Glutamatergic neuron (in vitro differentiated cells): ENCODE data around the gene RNF126. TPM values are rescaled to one million over a fixed set of nuclear protein-coding genes. Genes with fewer than 3 reads are reported as not detected.

Experiments
- DNase-seq: peaks from one replicate; pipeline ENCODE4 v3.0.0; 2022
- H3K27ac Mint-ChIP-seq: one replicate; pipeline ENCODE4 v1.8.0; 2020; ENCODE audit warnings: mild to moderate bottlenecking, mixed read lengths, inconsistent platforms; ENCODE audit not compliant: unreplicated experiment
- H3K27me3 Mint-ChIP-seq: one replicate; pipeline ENCODE4 v1.8.0; 2020; ENCODE audit warnings: mild to moderate bottlenecking, moderate library complexity, mixed read lengths, inconsistent platforms; ENCODE audit not compliant: unreplicated experiment
- H3K36me3 Mint-ChIP-seq: one replicate; pipeline ENCODE4 v1.8.0; 2020; ENCODE audit warnings: mild to moderate bottlenecking, mixed read lengths, inconsistent platforms; ENCODE audit not compliant: unreplicated experiment
- H3K4me1 Mint-ChIP-seq: one replicate; pipeline ENCODE4 v1.8.0; 2020; ENCODE audit warnings: mild to moderate bottlenecking, low read depth, mixed read lengths, inconsistent platforms; ENCODE audit not compliant: unreplicated experiment
- H3K4me3 Mint-ChIP-seq: one replicate; pipeline ENCODE4 v1.8.0; 2020; ENCODE audit warnings: mild to moderate bottlenecking, mixed read lengths, inconsistent platforms; ENCODE audit not compliant: unreplicated experiment
- H3K9me3 Mint-ChIP-seq: one replicate; pipeline ENCODE4 v1.8.0; 2020; ENCODE audit warnings: mild to moderate bottlenecking, moderate library complexity, mixed read lengths, inconsistent platforms; ENCODE audit not compliant: unreplicated experiment
- total RNA-seq: library from RNA; stranded (reverse); fragmentation: NEBNext Ultra II Directional; extraction: Animal tissue kit (Norgen Biotek cat#: 25700); gene quantifications from one replicate; pipeline ENCODE4 v1.2.1, GENCODE V29; 2021; ENCODE audit not compliant: unreplicated experiment
- TF ChIP-seq, protein P1 (sequence below): fragments of 200-600 bp; sonication (generic); IDR thresholded peaks from one replicate; pipeline ENCODE4 v1.5.0; 2021; ENCODE audit not compliant: partially characterized antibody, unreplicated experiment

The RNF126 gene
- total RNA-seq, 1 donor from 2014 or later, result 51.7 TPM

DNA sequence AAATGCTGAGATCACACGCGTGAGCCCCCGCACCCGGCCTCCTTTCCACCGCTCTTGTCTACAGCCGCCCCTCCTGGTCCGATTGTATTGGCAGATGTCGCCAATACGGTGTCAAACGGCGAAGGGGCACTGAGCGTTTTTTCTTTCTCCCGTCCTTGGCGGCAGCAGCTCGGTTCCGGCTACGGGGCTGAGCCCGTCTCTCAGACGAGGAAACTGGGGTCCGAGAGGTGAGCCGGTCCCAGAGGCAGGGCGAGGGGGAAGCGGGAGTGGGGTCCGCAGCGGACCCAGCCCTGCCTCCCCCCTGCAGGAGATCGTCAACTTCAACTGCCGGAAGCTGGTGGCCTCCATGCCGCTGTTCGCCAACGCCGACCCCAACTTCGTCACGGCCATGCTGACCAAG is 50.1 kb downstream of the RNF126 start:
- peaks cover 7% of the 10 kb centered on the region for H3K27me3 Mint-ChIP-seq
- peaks cover 9% of the 10 kb centered on the region for H3K4me1 Mint-ChIP-seq
- peaks cover 8% of the 10 kb centered on the region for H3K9me3 Mint-ChIP-seq
- no peak for DNase-seq
- no peak overlapping the region for H3K4me3 Mint-ChIP-seq
- no peak overlapping the region for H3K27ac Mint-ChIP-seq
- no peaks in the 10 kb centered on the region for H3K36me3 Mint-ChIP-seq
- TF ChIP-seq, protein P1, sequence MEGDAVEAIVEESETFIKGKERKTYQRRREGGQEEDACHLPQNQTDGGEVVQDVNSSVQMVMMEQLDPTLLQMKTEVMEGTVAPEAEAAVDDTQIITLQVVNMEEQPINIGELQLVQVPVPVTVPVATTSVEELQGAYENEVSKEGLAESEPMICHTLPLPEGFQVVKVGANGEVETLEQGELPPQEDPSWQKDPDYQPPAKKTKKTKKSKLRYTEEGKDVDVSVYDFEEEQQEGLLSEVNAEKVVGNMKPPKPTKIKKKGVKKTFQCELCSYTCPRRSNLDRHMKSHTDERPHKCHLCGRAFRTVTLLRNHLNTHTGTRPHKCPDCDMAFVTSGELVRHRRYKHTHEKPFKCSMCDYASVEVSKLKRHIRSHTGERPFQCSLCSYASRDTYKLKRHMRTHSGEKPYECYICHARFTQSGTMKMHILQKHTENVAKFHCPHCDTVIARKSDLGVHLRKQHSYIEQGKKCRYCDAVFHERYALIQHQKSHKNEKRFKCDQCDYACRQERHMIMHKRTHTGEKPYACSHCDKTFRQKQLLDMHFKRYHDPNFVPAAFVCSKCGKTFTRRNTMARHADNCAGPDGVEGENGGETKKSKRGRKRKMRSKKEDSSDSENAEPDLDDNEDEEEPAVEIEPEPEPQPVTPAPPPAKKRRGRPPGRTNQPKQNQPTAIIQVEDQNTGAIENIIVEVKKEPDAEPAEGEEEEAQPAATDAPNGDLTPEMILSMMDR, result no peak

DNA sequence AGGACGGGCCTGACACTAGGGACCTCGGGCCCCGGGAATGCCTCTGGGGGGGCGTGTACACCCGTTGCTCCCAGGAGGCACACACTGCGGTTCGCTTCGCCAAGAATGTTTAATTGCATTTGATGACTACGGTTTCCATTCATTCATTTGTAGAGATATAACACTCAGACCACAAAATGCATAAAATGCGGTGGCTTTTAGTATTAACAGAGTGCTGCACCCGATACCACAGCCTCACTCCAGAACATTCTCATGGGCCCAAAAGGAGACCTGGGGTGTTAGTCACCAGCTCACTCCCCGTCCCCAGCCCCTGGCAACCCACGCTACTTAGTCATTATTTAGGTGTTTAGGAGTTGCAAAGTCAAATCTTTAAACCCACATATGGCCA is 51.5 kb downstream of the RNF126 start:
- peak overlapping the region; percentile 64 for H3K27ac Mint-ChIP-seq
- H3K4me1 Mint-ChIP-seq, result peaks cover 9% of the 10 kb centered on the region
- no peak overlapping the region for H3K4me3 Mint-ChIP-seq
- peaks cover 8% of the 10 kb centered on the region for H3K9me3 Mint-ChIP-seq
- no peak for DNase-seq
- TF ChIP-seq, protein P1, result no peak
- peaks cover 10% of the 10 kb centered on the region for H3K27me3 Mint-ChIP-seq
- no peaks in the 10 kb centered on the region for H3K36me3 Mint-ChIP-seq

DNA sequence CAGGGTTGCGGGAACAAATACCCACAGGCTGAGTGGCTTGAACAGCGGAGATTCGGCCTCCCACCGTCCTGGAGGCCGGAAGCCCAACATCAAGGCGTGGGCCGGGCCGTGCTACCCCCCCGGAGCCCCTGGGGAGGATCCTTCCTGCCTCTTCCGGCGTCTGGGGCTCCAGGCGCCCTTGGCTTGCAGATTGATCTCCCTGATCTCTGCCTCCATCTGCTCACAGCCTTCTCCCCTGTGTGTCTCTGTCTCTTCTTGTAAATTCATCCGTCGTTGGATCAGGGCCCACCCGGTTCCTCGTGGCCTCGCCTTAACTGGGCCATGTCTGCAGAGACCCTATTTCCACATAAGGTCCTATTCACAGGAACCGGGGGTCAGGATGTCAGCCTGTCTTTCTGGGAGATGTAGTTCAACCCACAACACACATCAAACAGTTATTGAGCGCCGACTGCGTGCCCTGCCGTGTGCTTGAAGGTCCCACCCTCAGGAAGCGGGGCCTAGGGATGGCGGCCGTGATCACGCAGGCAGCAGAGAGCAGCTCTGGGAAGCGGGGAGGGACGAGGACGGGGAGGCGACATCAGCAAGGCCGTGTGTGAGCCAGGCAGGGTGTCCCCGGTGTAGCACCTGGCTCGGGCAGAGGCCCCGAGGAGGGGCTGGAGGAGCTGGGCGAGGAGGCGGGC is 52.1 kb downstream of the RNF126 start:
- DNase-seq, result peak; percentile 83
- Mint-ChIP-seq H3K4me1 (peaks cover 9% of the 10 kb centered on the region), H3K27ac (peak overlapping the region; percentile 96), H3K27me3 (peaks cover 10% of the 10 kb centered on the region), H3K4me3 (peak overlapping the region; percentile 58), H3K9me3 (peaks cover 8% of the 10 kb centered on the region), H3K36me3 (no peaks in the 10 kb centered on the region)
- TF ChIP-seq, protein P1, result no peak

DNA sequence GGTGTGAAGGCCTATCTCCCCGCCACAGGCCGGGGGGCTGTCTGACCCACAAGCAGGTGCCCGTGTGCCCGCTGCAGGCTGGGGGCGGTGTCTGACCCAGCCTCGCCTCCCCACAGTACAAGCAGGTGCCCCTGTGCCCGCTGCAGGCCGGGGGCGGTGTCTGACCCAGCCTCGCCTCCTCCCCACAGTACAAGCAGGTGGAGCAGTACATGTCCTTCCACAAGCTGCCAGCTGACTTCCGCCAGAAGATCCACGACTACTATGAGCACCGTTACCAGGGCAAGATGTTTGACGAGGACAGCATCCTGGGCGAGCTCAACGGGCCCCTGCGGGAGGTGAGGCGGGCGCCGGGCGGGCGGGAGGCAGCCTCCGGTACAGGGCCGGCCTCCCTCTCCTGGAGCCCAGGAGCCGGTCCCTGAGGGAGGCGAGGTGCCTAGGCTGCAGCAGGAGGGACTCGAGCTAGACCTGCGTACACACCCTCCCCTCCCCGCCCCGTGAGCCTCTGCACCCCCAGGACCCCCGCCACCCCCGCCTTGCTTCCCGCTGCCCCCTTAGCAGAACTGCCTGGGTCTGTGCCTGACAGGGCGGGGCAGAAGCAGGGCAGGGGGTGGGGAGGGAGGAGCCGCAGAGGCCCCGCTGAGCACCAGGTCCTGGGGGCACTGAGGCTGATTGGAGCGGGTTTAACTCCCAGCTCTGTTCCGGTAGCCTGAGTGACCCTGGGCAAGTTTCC is 52.8 kb downstream of the RNF126 start:
- no peak overlapping the region for H3K4me3 Mint-ChIP-seq
- no peak for DNase-seq
- H3K9me3 Mint-ChIP-seq, result peaks cover 8% of the 10 kb centered on the region
- TF ChIP-seq, protein P1, result no peak
- H3K27ac Mint-ChIP-seq, result peak overlapping the region; percentile 72
- H3K36me3 Mint-ChIP-seq, result no peaks in the 10 kb centered on the region
- peaks cover 9% of the 10 kb centered on the region for H3K4me1 Mint-ChIP-seq
- peaks cover 6% of the 10 kb centered on the region for H3K27me3 Mint-ChIP-seq

DNA sequence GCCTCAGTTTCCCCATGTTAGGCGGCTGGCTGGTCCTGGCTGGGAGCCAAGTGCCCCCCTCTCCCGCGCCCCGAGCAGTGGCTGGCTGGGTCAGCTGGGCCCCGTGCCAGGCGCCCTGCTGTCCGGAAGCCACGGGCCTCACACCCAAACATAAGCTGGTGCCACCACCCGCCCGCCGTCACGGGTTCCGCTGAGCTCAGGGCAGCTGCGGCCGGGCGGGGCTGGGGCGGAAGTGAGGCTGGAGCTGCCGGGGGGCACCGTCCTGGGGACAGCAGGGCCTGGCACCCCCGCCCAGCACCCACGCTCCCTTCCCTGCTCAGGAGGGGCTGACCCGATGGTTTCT is 54.0 kb downstream of the RNF126 start:
- no peak for DNase-seq
- Mint-ChIP-seq H3K4me1 (peaks cover 9% of the 10 kb centered on the region), H3K27ac (no peak overlapping the region), H3K9me3 (peaks cover 2% of the 10 kb centered on the region), H3K4me3 (no peak overlapping the region), H3K27me3 (peaks cover 6% of the 10 kb centered on the region), H3K36me3 (no peaks in the 10 kb centered on the region)
- TF ChIP-seq, protein P1, result no peak
